GM12878 (cell line): Measurements from ENCODE around the gene SLC34A1. TPM values are rescaled to one million over a fixed set of nuclear protein-coding genes. Genes with fewer than 3 reads are reported as not detected.

Source experiments
- ATF2 ChIP-seq: IDR thresholded peaks from 2 replicates; pipeline ENCODE4 v1.6.1; 2012; ENCODE audit warnings: low read length, inconsistent platforms
- ATF7 ChIP-seq: fragments of 450-650 bp; IDR thresholded peaks from 2 replicates; pipeline ENCODE4 v1.6.1; 2016; ENCODE audit warnings: low read depth, mild to moderate bottlenecking
- CTCF ChIP-seq, 3 experiments: IDR thresholded peaks in 2 of 3; conservative IDR thresholded peaks in 1 of 3; 2 replicates each; pipeline ENCODE4 v1.5.1; 2011; ENCODE audit warnings: low read depth in 3 of 3, low read length in 3 of 3, mild to moderate bottlenecking in 3 of 3, control low read depth in 2 of 3, moderate library complexity in 2 of 3, inconsistent platforms in 1 of 3, mixed read lengths in 1 of 3; ENCODE audit not compliant: control insufficient read depth in 2 of 3, insufficient read depth in 1 of 3; ENCODE audit errors: extremely low read depth in 1 of 3
- EED ChIP-seq: sonication (generic); IDR thresholded peaks from 2 replicates; pipeline ENCODE4 v1.6.1; 2016; ENCODE audit warnings: antibody characterized with exemption, low read depth
- EGR1 ChIP-seq, 2 experiments: IDR thresholded peaks; 1 replicate in 1 of 2; 2 replicates in 1 of 2; pipeline ENCODE4 v1.6.1; 2011 to 2012; ENCODE audit warnings: low read depth in 2 of 2, low read length in 2 of 2, borderline replicate concordance in 1 of 2, mild to moderate bottlenecking in 1 of 2, moderate library complexity in 1 of 2
- EP300 ChIP-seq, 2 experiments: fragments of 150-350 bp in 1 of 2; IDR thresholded peaks; 2 replicates each; pipeline ENCODE4 v1.6.1; 2011 to 2012; ENCODE audit warnings: low read depth in 2 of 2, low read length in 2 of 2, borderline replicate concordance in 1 of 2, improper control_type of control experiment in 1 of 2, inconsistent platforms in 1 of 2; ENCODE audit not compliant: control insufficient read depth in 1 of 2
- HDGF ChIP-seq: fragments of 450-650 bp; IDR thresholded peaks from 2 replicates; pipeline ENCODE4 v1.6.1; 2016; ENCODE audit warnings: antibody characterized with exemption
- IKZF2 ChIP-seq, 2 experiments: fragments of 450-650 bp; IDR thresholded peaks; 2 replicates each; pipeline ENCODE4 v1.6.1; 2017; ENCODE audit warnings: mild to moderate bottlenecking in 2 of 2, moderate library complexity in 2 of 2
- JUNB ChIP-seq: IDR thresholded peaks from 2 replicates; pipeline ENCODE4 v1.6.1; 2016; ENCODE audit warnings: antibody characterized with exemption, mild to moderate bottlenecking
- MYB ChIP-seq: fragments of 150-350 bp; IDR thresholded peaks from 2 replicates; pipeline ENCODE4 v1.6.1; 2014; ENCODE audit warnings: mild to moderate bottlenecking, low read depth, low read length, borderline replicate concordance
- NFXL1 ChIP-seq: fragments of 450-650 bp; IDR thresholded peaks from 2 replicates; pipeline ENCODE4 v1.6.1; 2017; ENCODE audit warnings: antibody characterized with exemption, mild to moderate bottlenecking, borderline replicate concordance
- NR2F1 ChIP-seq: fragments of 450-650 bp; conservative IDR thresholded peaks from 2 replicates; pipeline ENCODE4 v1.6.1; 2017; ENCODE audit warnings: mild to moderate bottlenecking
- PAX8 ChIP-seq: fragments of 450-650 bp; IDR thresholded peaks from 2 replicates; pipeline ENCODE4 v1.6.1; 2017; ENCODE audit warnings: mild to moderate bottlenecking, moderate library complexity
- POU2F2 ChIP-seq: IDR thresholded peaks from 3 replicates; pipeline ENCODE4 v1.6.1; 2011; ENCODE audit warnings: low read depth, mild to moderate bottlenecking, low read length, borderline replicate concordance
- PRDM15 ChIP-seq: fragments of 450-650 bp; formaldehyde crosslinking; IDR thresholded peaks from 2 replicates; pipeline ENCODE4 v1.4.0; 2020; ENCODE audit warnings: mild to moderate bottlenecking, moderate library complexity
- RELA ChIP-seq: fragments of 450-650 bp; IDR thresholded peaks from 2 replicates; pipeline ENCODE4 v1.8.0; 2014; ENCODE audit warnings: borderline replicate concordance; ENCODE audit not compliant: partially characterized antibody
- SRF ChIP-seq, 2 experiments: IDR thresholded peaks; 2 replicates each; pipeline ENCODE4 v1.6.1; 2011; ENCODE audit warnings: low read depth in 2 of 2, low read length in 2 of 2, mild to moderate bottlenecking in 1 of 2, moderate library complexity in 1 of 2
- TCF12 ChIP-seq: IDR thresholded peaks from 2 replicates; pipeline ENCODE4 v1.6.1; 2011; ENCODE audit warnings: low read depth, mild to moderate bottlenecking, low read length
- WRNIP1 ChIP-seq: IDR thresholded peaks from 2 replicates; pipeline ENCODE4 v1.6.1; 2011; ENCODE audit warnings: low read depth, low read length, improper control_type of control experiment, borderline replicate concordance
- polyA plus RNA-seq, 11 experiments: library from polyadenylated mRNA; depleted of rRNA in 4 of 11; unstranded in 6 of 11; stranded (reverse) in 5 of 11; fragments of >200 nt; fragmentation: Nextera tagmentation in 4 of 11; fragmentation: Illumina TruSeq in 1 of 11; extraction: Ambion mirVana in 4 of 11; extraction: Trizol in 1 of 11; gene quantifications; 1 replicate in 1 of 11; 2 replicates in 10 of 11; pipeline versions ENCODE4 v1.2.1 to v1.2.3, GENCODE V29; 2011 to 2016; ENCODE audit warnings: inconsistent platforms in 2 of 11, missing spikeins in 2 of 11, low read depth in 1 of 11
- total RNA-seq, 4 experiments: library from RNA; depleted of rRNA in 3 of 4; stranded (reverse); fragments of >200 nt in 3 of 4; fragmentation: Illumina TruSeq in 1 of 4; extraction: Trizol in 1 of 4; gene quantifications; 2 replicates each; pipeline versions ENCODE4 v1.2.1 to v1.2.3, GENCODE V29; 2013 to 2021

Gene SLC34A1
- total and polyA plus RNA-seq, 10 of the 15 experiments (the other 5 are each of a cell fraction or from before 2014, with no cell fraction given): 0.03 to 0.14 (median 0.09) TPM; not detected in 2

- TF ChIP-seq NR2F1 (peak; percentile 88), EP300 (IDR thresholded peaks at IDR 0.05; ENCODE audit: borderline replicate concordance in 1 of 2, control insufficient read depth in 1 of 2, low read depth in 2 of 2, low read length in 2 of 2) (no peak; a peak in 1 of 4 replicates), SRF (IDR thresholded peaks at IDR 0.05; ENCODE audit: low read depth in 2 of 2, low read length in 2 of 2) (no peak), MYB (no peak), ATF7 (no peak), JUNB (no peak), WRNIP1 (no peak), POU2F2 (peak; percentile 55; the same call in 1 of the 3 replicates), EGR1 (IDR thresholded peaks at IDR 0.05; ENCODE audit: borderline replicate concordance in 1 of 2, low read depth in 2 of 2, low read length in 2 of 2) (peak in 1 of 2 experiments; percentile 56; a peak in 1 of 3 replicates), IKZF2 (IDR thresholded peaks at IDR 0.05) (peak; percentile 61 to 63; a peak in 3 of 4 replicates), HDGF (peak; percentile 80), CTCF (IDR thresholded peaks at IDR 0.05 in 2 of 3, conservative IDR thresholded peaks at IDR 0.05 in 1 of 3; ENCODE audit: control insufficient read depth in 2 of 3, extremely low read depth in 1 of 3, insufficient read depth in 1 of 3, low read depth in 3 of 3, low read length in 3 of 3) (no peak; a peak in 1 of 6 replicates), NFXL1 (peak; percentile 99), TCF12 (no peak), ATF2 (no peak), PAX8 (no peak), PRDM15 (CRISPR knock-in tag) (no peak), EED (peak; percentile 78; the same call in 1 of the 2 replicates), RELA (peak; percentile 96)
These were observed 21.4 kb upstream of the SLC34A1 start (continued) for GRCh38 chr5:177362610-177363507.
